ENCODE measurements around the gene IL33.

Gene IL33

GRCh38 chr9:6243746-6244145 is 28.1 kb downstream of the IL33 start:
- H3K9ac ChIP-seq (ENCODE audit: low read depth, low read length): no peak overlapping the region
- H3K36me3 ChIP-seq (ENCODE audit: control insufficient read depth, insufficient read depth, low read length): no peaks in the 10 kb centered on the region

GRCh38 chr9:6247266-6247665 is 31.7 kb downstream of the IL33 start:
- no peak overlapping the region for H3K4me3 ChIP-seq (ENCODE audit: low read depth, low read length)
- H3K9ac ChIP-seq (ENCODE audit: low read depth, low read length): no peak overlapping the region
- H3K4me1 ChIP-seq (ENCODE audit: control insufficient read depth, insufficient read depth, low read length): no peaks in the 10 kb centered on the region
- no peaks in the 10 kb centered on the region for H3K27me3 ChIP-seq (ENCODE audit: control insufficient read depth, insufficient read depth, low read length)
- H3K36me3 ChIP-seq (ENCODE audit: control insufficient read depth, insufficient read depth, low read length): no peaks in the 10 kb centered on the region
- H3K9me3 ChIP-seq (ENCODE audit: control insufficient read depth, insufficient read depth, low read length): no peaks in the 10 kb centered on the region

More at GRCh38 chr9:6243746-6244145, 28.1 kb downstream of the IL33 start:
- no peaks in the 10 kb centered on the region for H3K4me1 ChIP-seq (ENCODE audit: control insufficient read depth, insufficient read depth, low read length)
- no peaks in the 10 kb centered on the region for H3K27me3 ChIP-seq (ENCODE audit: control insufficient read depth, insufficient read depth, low read length)
- no peak overlapping the region for H3K4me3 ChIP-seq (ENCODE audit: low read depth, low read length)
- peaks cover 4% of the 10 kb centered on the region for H3K9me3 ChIP-seq (ENCODE audit: control insufficient read depth, insufficient read depth, low read length)

- no peaks in the 10 kb centered on the region for H3K9me3 ChIP-seq (ENCODE audit: control insufficient read depth, insufficient read depth, low read length)
- H3K27me3 ChIP-seq (ENCODE audit: control insufficient read depth, insufficient read depth, low read length): no peaks in the 10 kb centered on the region
- no peak overlapping the region for H3K9ac ChIP-seq (ENCODE audit: low read depth, low read length)
- no peaks in the 10 kb centered on the region for H3K4me1 ChIP-seq (ENCODE audit: control insufficient read depth, insufficient read depth, low read length)
- no peaks in the 10 kb centered on the region for H3K36me3 ChIP-seq (ENCODE audit: control insufficient read depth, insufficient read depth, low read length)
- no peak overlapping the region for H3K4me3 ChIP-seq (ENCODE audit: low read depth, low read length)
These were observed 53.3 kb downstream of the IL33 start for GRCh38 chr9:6268826-6269397.

GRCh38 chr9:6270896-6271295 is 55.3 kb downstream of the IL33 start:
- Histone ChIP-seq H3K9ac (ENCODE audit: low read depth, low read length) (no peak overlapping the region), H3K4me3 (ENCODE audit: low read depth, low read length) (no peak overlapping the region), H3K9me3 (ENCODE audit: control insufficient read depth, insufficient read depth, low read length) (no peaks in the 10 kb centered on the region), H3K27me3 (ENCODE audit: control insufficient read depth, insufficient read depth, low read length) (no peaks in the 10 kb centered on the region), H3K36me3 (ENCODE audit: control insufficient read depth, insufficient read depth, low read length) (no peaks in the 10 kb centered on the region), H3K4me1 (ENCODE audit: control insufficient read depth, insufficient read depth, low read length) (no peaks in the 10 kb centered on the region)

- no peaks in the 10 kb centered on the region for H3K27me3 ChIP-seq (ENCODE audit: control insufficient read depth, insufficient read depth, low read length)
- H3K4me1 ChIP-seq (ENCODE audit: control insufficient read depth, insufficient read depth, low read length): no peaks in the 10 kb centered on the region
- H3K4me3 ChIP-seq (ENCODE audit: low read depth, low read length): no peak overlapping the region
- H3K9ac ChIP-seq (ENCODE audit: low read depth, low read length): no peak overlapping the region
- no peaks in the 10 kb centered on the region for H3K9me3 ChIP-seq (ENCODE audit: control insufficient read depth, insufficient read depth, low read length)
- H3K36me3 ChIP-seq (ENCODE audit: control insufficient read depth, insufficient read depth, low read length): no peaks in the 10 kb centered on the region
These were observed 56.1 kb downstream of the IL33 start for GRCh38 chr9:6271508-6272228.

- no peaks in the 10 kb centered on the region for H3K27me3 ChIP-seq (ENCODE audit: control insufficient read depth, insufficient read depth, low read length)
- no peak overlapping the region for H3K4me3 ChIP-seq (ENCODE audit: low read depth, low read length)
- H3K9ac ChIP-seq (ENCODE audit: low read depth, low read length): no peak overlapping the region
- H3K36me3 ChIP-seq (ENCODE audit: control insufficient read depth, insufficient read depth, low read length): no peaks in the 10 kb centered on the region
- no peaks in the 10 kb centered on the region for H3K9me3 ChIP-seq (ENCODE audit: control insufficient read depth, insufficient read depth, low read length)
- no peaks in the 10 kb centered on the region for H3K4me1 ChIP-seq (ENCODE audit: control insufficient read depth, insufficient read depth, low read length)
These were observed 56.6 kb downstream of the IL33 start for GRCh38 chr9:6272229-6272598.

GRCh38 chr9:6277417-6277816 is 61.8 kb downstream of the IL33 start:
- no peak overlapping the region for H3K9ac ChIP-seq (ENCODE audit: low read depth, low read length)
- no peak overlapping the region for H3K4me3 ChIP-seq (ENCODE audit: low read depth, low read length)
- no peaks in the 10 kb centered on the region for H3K36me3 ChIP-seq (ENCODE audit: control insufficient read depth, insufficient read depth, low read length)
- H3K4me1 ChIP-seq (ENCODE audit: control insufficient read depth, insufficient read depth, low read length): no peaks in the 10 kb centered on the region
- H3K27me3 ChIP-seq (ENCODE audit: control insufficient read depth, insufficient read depth, low read length): no peaks in the 10 kb centered on the region
- H3K9me3 ChIP-seq (ENCODE audit: control insufficient read depth, insufficient read depth, low read length): no peaks in the 10 kb centered on the region

GRCh38 chr9:6301858-6302257 is 86.3 kb downstream of the IL33 start:
- Histone ChIP-seq H3K9ac (ENCODE audit: low read depth, low read length) (no peak overlapping the region), H3K36me3 (ENCODE audit: control insufficient read depth, insufficient read depth, low read length) (no peaks in the 10 kb centered on the region), H3K27me3 (ENCODE audit: control insufficient read depth, insufficient read depth, low read length) (no peaks in the 10 kb centered on the region)

GRCh38 chr9:6302417-6302816 is 86.8 kb downstream of the IL33 start:
- no peaks in the 10 kb centered on the region for H3K36me3 ChIP-seq (ENCODE audit: control insufficient read depth, insufficient read depth, low read length)
- no peaks in the 10 kb centered on the region for H3K4me1 ChIP-seq (ENCODE audit: control insufficient read depth, insufficient read depth, low read length)
- no peak overlapping the region for H3K4me3 ChIP-seq (ENCODE audit: low read depth, low read length)
- H3K9ac ChIP-seq (ENCODE audit: low read depth, low read length): no peak overlapping the region
- no peaks in the 10 kb centered on the region for H3K9me3 ChIP-seq (ENCODE audit: control insufficient read depth, insufficient read depth, low read length)
- no peaks in the 10 kb centered on the region for H3K27me3 ChIP-seq (ENCODE audit: control insufficient read depth, insufficient read depth, low read length)

More at GRCh38 chr9:6301858-6302257, 86.3 kb downstream of the IL33 start:
- Histone ChIP-seq H3K4me3 (ENCODE audit: low read depth, low read length) (no peak overlapping the region), H3K4me1 (ENCODE audit: control insufficient read depth, insufficient read depth, low read length) (no peaks in the 10 kb centered on the region), H3K9me3 (ENCODE audit: control insufficient read depth, insufficient read depth, low read length) (no peaks in the 10 kb centered on the region)

GRCh38 chr9:6304232-6304631 is 88.6 kb downstream of the IL33 start:
- no peaks in the 10 kb centered on the region for H3K36me3 ChIP-seq (ENCODE audit: control insufficient read depth, insufficient read depth, low read length)
- H3K4me1 ChIP-seq (ENCODE audit: control insufficient read depth, insufficient read depth, low read length): no peaks in the 10 kb centered on the region
- H3K9ac ChIP-seq (ENCODE audit: low read depth, low read length): no peak overlapping the region
- no peak overlapping the region for H3K4me3 ChIP-seq (ENCODE audit: low read depth, low read length)
- H3K9me3 ChIP-seq (ENCODE audit: control insufficient read depth, insufficient read depth, low read length): no peaks in the 10 kb centered on the region
- peaks cover 2% of the 10 kb centered on the region for H3K27me3 ChIP-seq (ENCODE audit: control insufficient read depth, insufficient read depth, low read length)

- Histone ChIP-seq H3K4me3 (ENCODE audit: low read depth, low read length) (no peak overlapping the region), H3K4me1 (ENCODE audit: control insufficient read depth, insufficient read depth, low read length) (no peaks in the 10 kb centered on the region), H3K9me3 (ENCODE audit: control insufficient read depth, insufficient read depth, low read length) (no peaks in the 10 kb centered on the region), H3K9ac (ENCODE audit: low read depth, low read length) (no peak overlapping the region), H3K36me3 (ENCODE audit: control insufficient read depth, insufficient read depth, low read length) (no peaks in the 10 kb centered on the region), H3K27me3 (ENCODE audit: control insufficient read depth, insufficient read depth, low read length) (peaks cover 14% of the 10 kb centered on the region)
These were observed 90.5 kb downstream of the IL33 start for GRCh38 chr9:6305954-6306563.
